ENCODE results near the gene MVK. TPM values are rescaled to one million over a fixed set of nuclear protein-coding genes. Genes with fewer than 3 reads are reported as not detected.

MVK gene
- total RNA-seq, 2 donors from 2014 or later = 8.6 to 12.2 TPM

- WGBS, 2 donors = 91 to 94% methylated on average over 16 of the region's 16 CpGs
- H3K9me3 ChIP-seq = no peaks in the 10 kb centered on the region
- intact Hi-C loops (cut with DNase I) = no loop called here
- no peak for ATAC-seq
- H3K4me1 ChIP-seq = no peaks in the 10 kb centered on the region
- no peak for TF ChIP-seq CTCF (IDR thresholded peaks at IDR 0.05)
- TF ChIP-seq POLR2A (IDR thresholded peaks at IDR 0.05) = no peak
- no peak overlapping the region for H3K4me3 ChIP-seq
- no peaks in the 10 kb centered on the region for H3K36me3 ChIP-seq (replicated peaks in 1 of 2; ENCODE audit: insufficient read depth in 1 of 2, low read depth in 2 of 2)
- no peak overlapping the region for H3K27ac ChIP-seq
- DNase-seq = no peak
- no peaks in the 10 kb centered on the region for H3K27me3 ChIP-seq
Observed at GRCh38 chr12:109589691-109590245, 16.2 kb downstream of the MVK start.

GRCh38 chr12:109590566-109590965, 17.0 kb downstream of the MVK start:
- no peak for ATAC-seq
- no peaks in the 10 kb centered on the region for H3K4me1 ChIP-seq
- intact Hi-C loops (cut with DNase I) = no loop called here
- H3K27me3 ChIP-seq = no peaks in the 10 kb centered on the region
- H3K4me3 ChIP-seq = no peak overlapping the region
- no peak overlapping the region for H3K27ac ChIP-seq
- WGBS, 2 donors = 89 to 90% methylated on average over 8 of the region's 8 CpGs
- H3K9me3 ChIP-seq = no peaks in the 10 kb centered on the region
- no peak for DNase-seq
- no peak for TF ChIP-seq CTCF (IDR thresholded peaks at IDR 0.05)
- no peak for TF ChIP-seq POLR2A (IDR thresholded peaks at IDR 0.05)
- H3K36me3 ChIP-seq (replicated peaks in 1 of 2; ENCODE audit: insufficient read depth in 1 of 2, low read depth in 2 of 2) = no peaks in the 10 kb centered on the region

- DNase-seq = no peak
- TF ChIP-seq POLR2A (IDR thresholded peaks at IDR 0.05) (no peak), CTCF (IDR thresholded peaks at IDR 0.05) (no peak)
- whole genome bisulfite sequencing, 2 donors = 81 to 88% methylated on average over 8 to 10 of the region's 10 CpGs
- no peaks in the 10 kb centered on the region for H3K36me3 ChIP-seq (replicated peaks in 1 of 2; ENCODE audit: insufficient read depth in 1 of 2, low read depth in 2 of 2)
- no peaks in the 10 kb centered on the region for H3K9me3 ChIP-seq
- H3K4me1 ChIP-seq = no peaks in the 10 kb centered on the region
- H3K4me3 ChIP-seq = no peak overlapping the region
- H3K27ac ChIP-seq = no peak overlapping the region
- intact Hi-C loops (cut with DNase I) = no loop called here
- ATAC-seq = no peak
- H3K27me3 ChIP-seq = no peaks in the 10 kb centered on the region
Observed at GRCh38 chr12:109591041-109591440, 17.4 kb downstream of the MVK start.

- no peaks in the 10 kb centered on the region for H3K36me3 ChIP-seq (replicated peaks in 1 of 2; ENCODE audit: insufficient read depth in 1 of 2, low read depth in 2 of 2)
- TF ChIP-seq CTCF (IDR thresholded peaks at IDR 0.05) = no peak
- TF ChIP-seq POLR2A (IDR thresholded peaks at IDR 0.05) = no peak
Observed at GRCh38 chr12:109592195-109592904, 18.8 kb downstream of the MVK start.

GRCh38 chr12:109592905-109593272, 19.3 kb downstream of the MVK start:
- H3K9me3 ChIP-seq = no peaks in the 10 kb centered on the region
- no peaks in the 10 kb centered on the region for H3K36me3 ChIP-seq (replicated peaks in 1 of 2; ENCODE audit: insufficient read depth in 1 of 2, low read depth in 2 of 2)
- no peak overlapping the region for H3K4me3 ChIP-seq
- H3K4me1 ChIP-seq = peaks cover 6% of the 10 kb centered on the region
- intact Hi-C loops (cut with DNase I) = no loop called here
- no peak for DNase-seq
- H3K27me3 ChIP-seq = no peaks in the 10 kb centered on the region
- H3K27ac ChIP-seq = no peak overlapping the region
- ATAC-seq = no peak
- TF ChIP-seq CTCF (IDR thresholded peaks at IDR 0.05) = no peak
- whole genome bisulfite sequencing, 2 donors = 79 to 83% methylated on average over 4 to 9 of the region's 9 CpGs

More at GRCh38 chr12:109592195-109592904, 18.8 kb downstream of the MVK start:
- Histone ChIP-seq H3K4me3 (no peak overlapping the region), H3K27ac (no peak overlapping the region), H3K27me3 (no peaks in the 10 kb centered on the region), H3K4me1 (peaks cover under 1% of the 10 kb centered on the region), H3K9me3 (no peaks in the 10 kb centered on the region)
- intact Hi-C loops (cut with DNase I) = no loop called here
- WGBS, 2 donors = 81 to 84% methylated on average over 15 to 17 of the region's 19 CpGs
- ATAC-seq (no peak), DNase-seq (no peak)

Data from body of pancreas (tissue), 4 donors.